PC-9 (cell line): Measurements from ENCODE around the gene CEP57L1. TPM values are rescaled to one million over a fixed set of nuclear protein-coding genes. Genes with fewer than 3 reads are reported as not detected.

Experiments
- BruUV-seq: library from RNA; stranded (reverse); fragments of 400-500 nt; replicated peaks from 2 replicates; lab custom pipeline; 2021; lab: Mats Ljungman, UMichigan
- CTCF ChIA-PET: fragments of 300-600 bp; sonication (Branson Sonifier 250); formaldehyde crosslinking; loops from one replicate; lab custom pipeline; 2022; ENCODE audit warnings: antibody characterized with exemption; lab: Charles Lee
- POLR2A ChIA-PET: fragments of 300-600 bp; sonication (Branson Sonifier 250); formaldehyde crosslinking; loops from one replicate; lab custom pipeline; 2022; ENCODE audit warnings: antibody characterized with exemption; ENCODE audit not compliant: unreplicated experiment; lab: Charles Lee
- DNase-seq, 2 experiments: peaks; one replicate each; pipeline versions ENCODE4 v3.0.0 to v3.0.0-alpha.2; 2015 to 2022; ENCODE audit warnings: mixed read lengths in 1 of 2
- H2AFZ ChIP-seq: fragments of 200-600 bp; sonication (generic); 2 replicates; pipeline ENCODE4 v1.8.1; 2017; ENCODE audit warnings: antibody characterized with exemption
- H3F3A ChIP-seq: fragments of 200-600 bp; sonication (generic); 2 replicates; pipeline ENCODE4 v1.8.1; 2017; ENCODE audit warnings: antibody characterized with exemption, mild to moderate bottlenecking, low read depth; ENCODE audit not compliant: insufficient read depth
- H3K27ac ChIP-seq: fragments of 200-600 bp; sonication (generic); 2 replicates; pipeline ENCODE4 v1.6.1; 2016; ENCODE audit warnings: mixed run types
- H3K27me3 ChIP-seq: fragments of 200-600 bp; sonication (generic); 2 replicates; pipeline ENCODE4 v1.6.1; 2016; ENCODE audit warnings: low read depth, mixed run types; ENCODE audit not compliant: insufficient read depth
- H3K36me3 ChIP-seq: fragments of 200-600 bp; sonication (generic); 2 replicates; pipeline ENCODE4 v1.6.1; 2016; ENCODE audit warnings: low read depth, mixed run types
- H3K4me1 ChIP-seq: fragments of 200-600 bp; sonication (generic); replicated peaks from 2 replicates; pipeline ENCODE4 v1.6.1; 2016; ENCODE audit warnings: mixed run types; ENCODE audit not compliant: insufficient read depth
- H3K4me2 ChIP-seq: fragments of 200-600 bp; sonication (generic); 2 replicates; pipeline ENCODE4 v1.6.1; 2017; ENCODE audit warnings: mixed run types
- H3K4me3 ChIP-seq: fragments of 200-600 bp; sonication (generic); 2 replicates; pipeline ENCODE4 v1.6.1; 2016; ENCODE audit warnings: mixed run types
- H3K79me2 ChIP-seq: fragments of 200-600 bp; sonication (generic); 2 replicates; pipeline ENCODE4 v1.6.1; 2017; ENCODE audit warnings: low read depth, mixed run types
- H3K9me2 ChIP-seq: fragments of 200-600 bp; sonication (generic); 2 replicates; pipeline ENCODE4 v1.8.1; 2017; ENCODE audit warnings: mild to moderate bottlenecking; ENCODE audit not compliant: insufficient read depth
- H3K9me3 ChIP-seq: fragments of 200-600 bp; sonication (generic); 2 replicates; pipeline ENCODE4 v1.8.1; 2016; ENCODE audit warnings: low read depth; ENCODE audit not compliant: insufficient read depth
- H4K20me1 ChIP-seq: fragments of 200-600 bp; sonication (generic); 2 replicates; pipeline ENCODE4 v1.8.1; 2017; ENCODE audit not compliant: insufficient read depth
- EZH2 ChIP-seq: fragments of 200-600 bp; sonication (generic); IDR thresholded peaks from 2 replicates; pipeline ENCODE4 v1.8.0; 2017; ENCODE audit warnings: antibody characterized with exemption, low read depth
- intact Hi-C: fragments of 100-400 bp; cut with micrococcal nuclease; formaldehyde crosslinking; loops from one replicate; pipeline ENCODE4 v1.10.0; 2022; ENCODE audit not compliant: unreplicated experiment
- total RNA-seq: library from RNA; stranded (reverse); gene quantifications from 2 replicates; pipeline ENCODE4 v1.2.3, GENCODE V29; 2021
- TF ChIP-seq, protein P1 (sequence below): fragments of 200-600 bp; sonication (generic); conservative IDR thresholded peaks from 2 replicates; pipeline ENCODE4 v1.6.1; 2017; ENCODE audit warnings: mixed run types, antibody characterized with exemption, mild to moderate bottlenecking, moderate library complexity

The CEP57L1 gene
- total RNA-seq, 1 experiment from 2014 or later, result 18.3 TPM

GRCh38 chr6:109096208-109096607 is 901 bp downstream of the CEP57L1 start:
- Histone ChIP-seq H3K27me3 (no peaks in the 10 kb centered on the region), H3K4me3 (peak overlapping the region; percentile 80), H3K4me1 (peaks cover 36% of the 10 kb centered on the region), H4K20me1 (no peaks in the 10 kb centered on the region; the same call in 1 of the 2 replicates), H3K27ac (no peak overlapping the region; the same call in 1 of the 2 replicates), H3K9me2 (no peaks in the 10 kb centered on the region), H3K36me3 (no peaks in the 10 kb centered on the region), H3K79me2 (peaks cover 52% of the 10 kb centered on the region), H3F3A (peaks cover 15% of the 10 kb centered on the region), H3K4me2 (peak overlapping the region; percentile 91), H3K9me3 (no peaks in the 10 kb centered on the region), H2AFZ (peak overlapping the region; percentile 99)
- ChIA-PET POLR2A (interaction anchor here (0.6 to 0.7 kb wide), 2 partner anchors 634 to 1136 kb away, joined by 3 to 5 read pairs; no protein-coding TSS in a partner anchor), CTCF (no interaction called here)
- intact Hi-C loops, result loop anchor here (10.0 kb wide), 2 partner anchors 389 to 599 kb away; partner anchors contain the start of genes AK9, FIG4 and ZBTB24
- no peak for TF ChIP-seq EZH2
- TF ChIP-seq, protein P1, sequence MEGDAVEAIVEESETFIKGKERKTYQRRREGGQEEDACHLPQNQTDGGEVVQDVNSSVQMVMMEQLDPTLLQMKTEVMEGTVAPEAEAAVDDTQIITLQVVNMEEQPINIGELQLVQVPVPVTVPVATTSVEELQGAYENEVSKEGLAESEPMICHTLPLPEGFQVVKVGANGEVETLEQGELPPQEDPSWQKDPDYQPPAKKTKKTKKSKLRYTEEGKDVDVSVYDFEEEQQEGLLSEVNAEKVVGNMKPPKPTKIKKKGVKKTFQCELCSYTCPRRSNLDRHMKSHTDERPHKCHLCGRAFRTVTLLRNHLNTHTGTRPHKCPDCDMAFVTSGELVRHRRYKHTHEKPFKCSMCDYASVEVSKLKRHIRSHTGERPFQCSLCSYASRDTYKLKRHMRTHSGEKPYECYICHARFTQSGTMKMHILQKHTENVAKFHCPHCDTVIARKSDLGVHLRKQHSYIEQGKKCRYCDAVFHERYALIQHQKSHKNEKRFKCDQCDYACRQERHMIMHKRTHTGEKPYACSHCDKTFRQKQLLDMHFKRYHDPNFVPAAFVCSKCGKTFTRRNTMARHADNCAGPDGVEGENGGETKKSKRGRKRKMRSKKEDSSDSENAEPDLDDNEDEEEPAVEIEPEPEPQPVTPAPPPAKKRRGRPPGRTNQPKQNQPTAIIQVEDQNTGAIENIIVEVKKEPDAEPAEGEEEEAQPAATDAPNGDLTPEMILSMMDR, result no peak
- BruUV-seq, result no TSS peak
- DNase-seq, result no peak

DNA sequence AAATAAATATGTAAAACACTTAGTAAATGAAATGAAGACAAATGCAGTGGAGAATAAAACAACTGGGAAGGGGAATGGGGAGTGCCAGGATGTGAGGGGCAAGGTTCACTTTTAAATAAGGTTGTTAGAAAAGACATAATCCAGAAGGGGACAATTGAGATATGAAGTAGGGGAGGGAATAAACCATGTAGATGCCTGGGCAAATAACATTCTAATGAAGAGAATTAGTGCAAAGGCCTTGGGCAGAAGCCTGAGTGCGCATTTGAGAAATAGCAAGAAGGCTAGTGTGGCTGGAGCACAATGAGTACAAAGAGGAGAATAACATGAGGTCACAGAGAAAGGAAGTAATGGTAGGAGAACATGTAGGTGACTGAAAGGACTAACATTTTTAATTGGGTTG is 2.4 kb downstream of the CEP57L1 start:
- no peak for TF ChIP-seq EZH2
- TF ChIP-seq, protein P1, result no peak
- Histone ChIP-seq H3K27me3 (no peaks in the 10 kb centered on the region), H3K4me2 (no peak overlapping the region), H3K79me2 (peaks cover 38% of the 10 kb centered on the region), H4K20me1 (no peaks in the 10 kb centered on the region; the same call in 1 of the 2 replicates), H3K27ac (no peak overlapping the region), H3K4me3 (no peak overlapping the region), H2AFZ (no peak overlapping the region), H3K36me3 (no peaks in the 10 kb centered on the region), H3F3A (peaks cover 15% of the 10 kb centered on the region), H3K9me2 (no peaks in the 10 kb centered on the region), H3K4me1 (peaks cover 23% of the 10 kb centered on the region), H3K9me3 (no peaks in the 10 kb centered on the region)
- CTCF ChIA-PET, result no interaction called here
- BruUV-seq, result no TSS peak
- POLR2A ChIA-PET, result interaction anchor here (0.7 kb wide), 1 partner anchor 448 kb away, joined by 3 read pairs; no protein-coding TSS in a partner anchor
- intact Hi-C loops, result loop anchor here (10.0 kb wide), 2 partner anchors 387 to 597 kb away; partner anchors contain the start of genes AK9, FIG4 and ZBTB24
- DNase-seq, result no peak

DNA sequence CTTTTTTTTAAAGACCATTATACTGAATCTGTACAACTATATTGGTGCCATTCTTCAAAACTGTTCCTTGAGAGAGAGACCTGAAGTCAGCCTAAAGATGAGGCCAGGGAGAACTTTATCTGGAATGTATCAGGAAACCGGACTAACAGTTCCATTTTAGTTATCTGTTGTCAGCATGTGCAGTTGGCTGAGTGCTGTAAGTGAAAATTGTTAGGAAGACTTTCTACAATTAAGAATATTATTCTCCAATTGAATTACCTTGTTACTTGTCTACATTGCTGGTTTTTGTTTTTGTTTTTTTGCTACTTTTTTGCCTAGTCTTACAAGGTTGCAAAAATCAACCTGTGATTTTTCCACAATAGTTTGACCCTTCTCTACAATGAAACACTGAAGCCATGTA is 7.5 kb downstream of the CEP57L1 start:
- TF ChIP-seq, protein P1, result no peak
- TF ChIP-seq EZH2, result no peak
- no peaks in the 10 kb centered on the region for H3F3A ChIP-seq
- H3K4me2 ChIP-seq, result no peak overlapping the region
- CTCF ChIA-PET, result no interaction called here
- intact Hi-C loops, result no loop called here
- H3K4me3 ChIP-seq, result no peak overlapping the region
- POLR2A ChIA-PET, result no interaction called here
- H2AFZ ChIP-seq, result no peak overlapping the region
- H3K9me2 ChIP-seq, result no peaks in the 10 kb centered on the region
- BruUV-seq, result no TSS peak
- no peak for DNase-seq
- H4K20me1 ChIP-seq, result no peaks in the 10 kb centered on the region
- H3K4me1 ChIP-seq, result no peaks in the 10 kb centered on the region
- H3K36me3 ChIP-seq, result no peaks in the 10 kb centered on the region
- no peaks in the 10 kb centered on the region for H3K9me3 ChIP-seq
- no peak overlapping the region for H3K27ac ChIP-seq
- 0 out of 2 replicates have a peak, but pooled peaks cover 3% of the 10 kb centered on the region for H3K79me2 ChIP-seq
- H3K27me3 ChIP-seq, result no peaks in the 10 kb centered on the region
